ENCODE data around the gene KRTAP10-1. TPM values are rescaled to one million over a fixed set of nuclear protein-coding genes. Genes with fewer than 3 reads are reported as not detected.

The KRTAP10-1 gene
- total RNA-seq, 2 donors from 2014 or later = not detected

DNA sequence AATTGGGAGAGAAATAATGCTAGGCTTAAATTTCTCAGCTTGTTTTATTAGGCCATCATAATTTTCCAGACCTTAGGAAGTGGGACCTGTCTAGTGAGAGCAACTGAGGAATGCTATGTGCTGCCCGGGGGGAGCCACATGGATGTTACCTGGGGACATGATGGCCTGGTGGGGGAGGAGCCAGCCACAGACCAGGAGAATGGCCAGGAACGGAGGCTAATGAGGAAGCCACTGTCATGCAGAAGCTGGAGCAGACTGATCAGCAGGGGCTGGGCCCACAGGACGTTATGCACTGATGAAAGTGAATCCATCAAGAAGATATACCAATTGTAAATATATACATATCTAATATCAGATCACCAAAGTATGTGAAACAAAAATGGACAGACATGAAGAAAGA is 4.6 kb upstream of the KRTAP10-1 start:
- Mint-ChIP-seq H3K27ac (no peak overlapping the region), H3K36me3 (ENCODE audit: low read depth) (no peaks in the 10 kb centered on the region), H3K27me3 (ENCODE audit: insufficient read depth) (peaks cover 1% of the 10 kb centered on the region), H3K4me3 (no peak overlapping the region), H3K4me1 (peaks cover 13% of the 10 kb centered on the region), H3K9me3 (peaks cover 14% of the 10 kb centered on the region)
- H3K4me1 ChIP-seq (ENCODE audit: control insufficient read depth, insufficient read depth, low read length) = no peaks in the 10 kb centered on the region
- WGBS, 2 experiments (ENCODE audit: insufficient coverage in 1 of 2, insufficient read length in 1 of 2) = 62 to 91% methylated on average over 2 to 3 of the region's 3 CpGs
- H3K36me3 ChIP-seq (ENCODE audit: control insufficient read depth, insufficient read depth, low read length) = no peaks in the 10 kb centered on the region
- DNase-seq = no peak
- H3K9ac ChIP-seq (ENCODE audit: extremely low read depth, low read length, poor library complexity, severe bottlenecking) = no peak overlapping the region
- TF ChIP-seq, protein P1, sequence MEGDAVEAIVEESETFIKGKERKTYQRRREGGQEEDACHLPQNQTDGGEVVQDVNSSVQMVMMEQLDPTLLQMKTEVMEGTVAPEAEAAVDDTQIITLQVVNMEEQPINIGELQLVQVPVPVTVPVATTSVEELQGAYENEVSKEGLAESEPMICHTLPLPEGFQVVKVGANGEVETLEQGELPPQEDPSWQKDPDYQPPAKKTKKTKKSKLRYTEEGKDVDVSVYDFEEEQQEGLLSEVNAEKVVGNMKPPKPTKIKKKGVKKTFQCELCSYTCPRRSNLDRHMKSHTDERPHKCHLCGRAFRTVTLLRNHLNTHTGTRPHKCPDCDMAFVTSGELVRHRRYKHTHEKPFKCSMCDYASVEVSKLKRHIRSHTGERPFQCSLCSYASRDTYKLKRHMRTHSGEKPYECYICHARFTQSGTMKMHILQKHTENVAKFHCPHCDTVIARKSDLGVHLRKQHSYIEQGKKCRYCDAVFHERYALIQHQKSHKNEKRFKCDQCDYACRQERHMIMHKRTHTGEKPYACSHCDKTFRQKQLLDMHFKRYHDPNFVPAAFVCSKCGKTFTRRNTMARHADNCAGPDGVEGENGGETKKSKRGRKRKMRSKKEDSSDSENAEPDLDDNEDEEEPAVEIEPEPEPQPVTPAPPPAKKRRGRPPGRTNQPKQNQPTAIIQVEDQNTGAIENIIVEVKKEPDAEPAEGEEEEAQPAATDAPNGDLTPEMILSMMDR (conservative IDR thresholded peaks at IDR 0.05) = no peak
- no peak overlapping the region for H3K4me3 ChIP-seq (ENCODE audit: low read length)
- no peaks in the 10 kb centered on the region for H3K27me3 ChIP-seq (ENCODE audit: control insufficient read depth, insufficient read depth, low read length, poor library complexity, severe bottlenecking)
- H3K27ac ChIP-seq (ENCODE audit: low read depth, low read length) = no peak overlapping the region
- no peaks in the 10 kb centered on the region for H3K9me3 ChIP-seq (ENCODE audit: control insufficient read depth, low read length)

DNA sequence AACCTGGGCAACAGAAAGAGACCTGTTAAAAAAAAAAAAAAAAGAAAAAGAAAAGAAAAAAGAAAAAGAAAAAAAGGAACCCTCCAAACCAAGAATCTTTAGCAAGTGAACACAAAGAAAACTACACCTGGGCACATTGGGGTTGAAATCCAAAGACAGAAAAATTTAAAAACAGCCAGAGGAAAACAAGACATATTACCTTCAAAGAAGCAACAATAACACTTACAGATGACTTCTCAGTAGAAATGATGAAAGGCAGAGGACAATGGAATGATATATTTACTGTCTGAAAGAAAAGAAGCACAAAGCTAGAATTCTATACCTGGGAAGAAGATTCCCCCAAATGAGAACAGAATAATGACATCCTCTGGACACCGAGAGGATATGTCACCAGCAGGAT is 2.7 kb upstream of the KRTAP10-1 start:
- Mint-ChIP-seq H3K36me3 (ENCODE audit: low read depth) (no peaks in the 10 kb centered on the region), H3K4me3 (no peak overlapping the region), H3K4me1 (no peaks in the 10 kb centered on the region), H3K27ac (no peak overlapping the region), H3K27me3 (ENCODE audit: insufficient read depth) (peaks cover 1% of the 10 kb centered on the region), H3K9me3 (peaks cover 14% of the 10 kb centered on the region)
- H3K36me3 ChIP-seq (ENCODE audit: control insufficient read depth, insufficient read depth, low read length) = no peaks in the 10 kb centered on the region
- no peak overlapping the region for H3K9ac ChIP-seq (ENCODE audit: extremely low read depth, low read length, poor library complexity, severe bottlenecking)
- TF ChIP-seq, protein P1 (conservative IDR thresholded peaks at IDR 0.05) = no peak
- no peak for DNase-seq
- H3K27me3 ChIP-seq (ENCODE audit: control insufficient read depth, insufficient read depth, low read length, poor library complexity, severe bottlenecking) = no peaks in the 10 kb centered on the region
- no peak overlapping the region for H3K4me3 ChIP-seq (ENCODE audit: low read length)
- H3K9me3 ChIP-seq (ENCODE audit: control insufficient read depth, low read length) = no peaks in the 10 kb centered on the region
- H3K4me1 ChIP-seq (ENCODE audit: control insufficient read depth, insufficient read depth, low read length) = no peaks in the 10 kb centered on the region
- 75 to 95% methylated on average over 1 of the region's 1 CpG for WGBS, 2 experiments (ENCODE audit: insufficient coverage in 1 of 2, insufficient read length in 1 of 2)
- no peak overlapping the region for H3K27ac ChIP-seq (ENCODE audit: low read depth, low read length)

DNA sequence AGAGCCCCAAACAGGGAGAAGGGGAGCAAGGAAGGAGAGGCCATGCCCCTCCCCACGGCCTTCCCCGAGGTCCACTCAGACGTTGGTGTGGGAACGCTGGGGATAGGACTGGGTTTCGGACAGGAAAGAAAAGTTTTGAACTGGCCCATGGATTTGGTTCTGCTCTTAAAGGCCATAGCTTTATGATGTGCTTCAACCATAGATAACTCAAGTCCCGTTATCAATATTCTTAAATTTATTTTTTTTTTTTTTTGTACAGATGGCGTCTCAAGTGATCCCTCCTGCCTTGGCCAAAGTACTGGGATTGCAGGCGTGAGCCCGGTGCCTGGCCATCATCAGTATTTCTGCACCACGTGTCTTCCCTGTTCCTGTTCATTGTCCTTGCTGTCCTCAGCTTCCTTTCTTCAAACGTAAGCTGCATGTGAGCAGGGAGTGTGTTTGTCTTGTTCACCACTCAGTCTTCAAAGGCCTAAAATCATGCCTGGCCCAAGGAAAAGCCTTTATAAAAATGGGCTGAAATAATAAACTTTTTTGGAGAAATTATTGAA is 820 bp upstream of the KRTAP10-1 start:
- H3K36me3 Mint-ChIP-seq (ENCODE audit: low read depth) = no peaks in the 10 kb centered on the region

More for the DNA sequence above, 820 bp upstream of the KRTAP10-1 start:
- H3K4me3 Mint-ChIP-seq = no peak overlapping the region
- no peak overlapping the region for H3K4me3 ChIP-seq (ENCODE audit: low read length)
- TF ChIP-seq, protein P1 (conservative IDR thresholded peaks at IDR 0.05) = no peak
- no peak overlapping the region for H3K9ac ChIP-seq (ENCODE audit: extremely low read depth, low read length, poor library complexity, severe bottlenecking)
- H3K27ac Mint-ChIP-seq = no peak overlapping the region
- no peak for DNase-seq
- no peaks in the 10 kb centered on the region for H3K36me3 ChIP-seq (ENCODE audit: control insufficient read depth, insufficient read depth, low read length)
- H3K27ac ChIP-seq (ENCODE audit: low read depth, low read length) = no peak overlapping the region
- no peaks in the 10 kb centered on the region for H3K4me1 ChIP-seq (ENCODE audit: control insufficient read depth, insufficient read depth, low read length)
- 91 to 94% methylated on average over 6 to 11 of the region's 11 CpGs for WGBS, 2 experiments (ENCODE audit: insufficient coverage in 1 of 2, insufficient read length in 1 of 2)
- H3K4me1 Mint-ChIP-seq = no peaks in the 10 kb centered on the region
- no peaks in the 10 kb centered on the region for H3K9me3 ChIP-seq (ENCODE audit: control insufficient read depth, low read length)
- H3K9me3 Mint-ChIP-seq = peaks cover 5% of the 10 kb centered on the region
- no peaks in the 10 kb centered on the region for H3K27me3 Mint-ChIP-seq (ENCODE audit: insufficient read depth)
- H3K27me3 ChIP-seq (ENCODE audit: control insufficient read depth, insufficient read depth, low read length, poor library complexity, severe bottlenecking) = no peaks in the 10 kb centered on the region

Data from endodermal cell (in vitro differentiated cells).